ENCODE measurements around the gene ZBTB5.
A peak's percentile ranks its signal among the peaks of the same experiment; 100 is the strongest.
"Not testable (repeated sequence)": the region's sequence is repeated elsewhere in the genome, so short reads cannot be mapped to it uniquely, and the experiment has no call there.

Gene ZBTB5

DNA sequence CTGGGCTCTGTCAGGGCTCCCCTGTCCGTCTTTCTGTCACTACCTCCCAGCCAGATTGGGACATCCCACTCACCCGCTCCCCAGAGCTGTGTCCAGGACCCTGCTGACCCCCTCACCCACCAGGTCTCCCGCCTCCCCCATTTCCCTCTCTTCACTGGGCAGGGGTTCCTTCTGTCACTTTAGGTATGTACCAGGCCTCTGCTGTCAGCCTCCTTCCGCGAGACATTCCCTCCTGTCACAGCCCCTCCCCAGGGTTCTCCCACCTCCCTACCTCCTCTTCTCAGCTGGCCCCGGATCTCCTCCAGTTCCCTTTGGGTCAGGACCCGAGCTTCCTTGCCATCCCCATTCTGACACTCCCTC lies 21.0 kb upstream of the ZBTB5 start:
- no peak for DNase-seq

DNA sequence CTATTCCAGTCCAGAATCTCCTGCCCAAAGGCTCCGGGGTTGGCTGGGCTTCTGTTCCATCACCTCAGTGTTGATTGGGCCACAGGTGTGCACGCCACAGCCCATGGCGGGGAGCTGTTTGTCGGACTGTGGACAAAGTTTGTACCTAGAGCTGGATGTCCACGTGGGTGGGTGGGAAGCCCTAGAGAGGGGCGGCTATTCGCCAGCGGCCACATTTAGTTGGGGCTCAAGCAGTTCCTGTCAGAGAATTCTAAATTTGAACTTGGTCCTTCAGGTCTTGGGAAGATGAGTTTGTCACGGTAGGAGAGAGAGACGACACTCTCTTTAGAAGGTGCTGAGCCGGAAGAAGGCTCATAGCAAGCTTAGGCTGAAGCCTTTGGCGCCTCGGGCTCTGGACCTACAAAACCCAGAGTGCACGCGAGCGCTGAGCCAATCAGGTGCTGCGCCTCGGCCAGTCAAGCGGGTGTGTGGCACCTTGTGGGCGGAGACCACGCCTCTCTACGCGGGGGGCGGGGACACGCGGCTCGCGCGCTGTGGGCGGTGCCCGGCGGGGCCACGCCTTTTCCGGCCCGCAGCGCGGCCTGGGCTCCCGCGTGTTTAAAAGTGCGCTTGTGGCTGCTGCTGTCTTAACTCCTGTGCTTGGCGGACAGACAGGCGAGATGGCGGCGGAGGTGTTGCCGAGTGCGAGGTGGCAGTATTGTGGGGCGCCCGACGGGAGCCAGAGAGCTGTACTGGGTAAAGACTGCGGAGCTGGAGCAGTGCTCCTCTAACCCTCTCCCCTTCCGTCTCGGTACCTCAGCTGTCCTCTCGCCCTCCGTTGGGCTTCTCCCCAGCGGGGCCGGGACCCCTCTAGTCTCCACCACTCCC lies 20.4 kb upstream of the ZBTB5 start, which contains the start of gene POLR1E:
POLR1E (plus strand) TSS at position 560 of the 867 bp plus-strand sequence; CDS start at position 660, 100 bp downstream.
- peak; percentile 97 for DNase-seq

DNA sequence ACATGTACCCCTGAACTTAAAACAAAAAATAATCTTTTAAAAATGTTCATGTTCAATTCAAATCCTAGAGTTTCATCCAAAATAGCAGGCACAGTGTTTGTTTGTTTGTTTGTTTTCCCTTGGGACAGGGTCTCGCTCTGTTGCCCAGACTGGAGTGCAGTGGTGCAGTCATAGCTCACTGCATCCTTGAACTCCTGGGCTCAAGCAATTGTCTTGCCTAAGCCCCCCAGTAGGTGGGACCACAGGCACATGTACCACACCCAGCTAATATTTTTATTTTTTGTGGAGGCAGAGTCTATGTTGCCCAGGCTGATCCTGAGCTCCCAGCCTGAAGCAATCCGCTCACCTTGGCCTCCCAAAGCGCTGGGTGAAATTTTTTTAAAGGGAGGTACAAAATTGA lies 15.5 kb upstream of the ZBTB5 start:
- DNase-seq = no peak

DNA sequence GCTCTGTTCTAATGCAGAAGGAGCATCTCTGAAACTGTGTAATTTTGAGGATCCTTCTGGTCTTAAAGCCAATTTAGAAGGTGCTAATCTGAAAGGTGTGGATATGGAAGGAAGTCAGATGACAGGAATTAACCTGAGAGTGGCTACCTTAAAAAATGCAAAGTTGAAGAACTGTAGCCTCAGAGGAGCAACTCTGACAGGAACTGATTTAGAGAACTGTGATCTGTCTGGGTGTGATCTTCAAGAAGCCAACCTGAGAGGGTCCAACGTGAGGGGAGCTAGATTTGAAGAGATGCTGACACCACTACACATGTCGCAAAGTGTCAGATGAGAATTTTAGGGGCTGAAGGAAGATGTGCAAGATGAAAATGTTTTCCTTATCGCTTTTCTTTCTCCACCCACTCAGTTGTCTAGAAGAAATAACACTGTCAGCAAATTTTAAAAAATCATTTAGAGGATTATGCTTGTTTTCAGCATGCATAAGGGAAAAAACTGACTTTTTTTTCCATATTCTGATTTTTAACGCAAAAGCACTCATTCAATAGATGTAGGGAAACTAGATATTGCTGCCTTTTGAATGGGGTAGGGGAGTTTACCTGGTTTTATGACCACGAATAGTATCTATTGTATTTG lies 12.9 kb upstream of the ZBTB5 start:
- not testable (repeated sequence) for DNase-seq

DNA sequence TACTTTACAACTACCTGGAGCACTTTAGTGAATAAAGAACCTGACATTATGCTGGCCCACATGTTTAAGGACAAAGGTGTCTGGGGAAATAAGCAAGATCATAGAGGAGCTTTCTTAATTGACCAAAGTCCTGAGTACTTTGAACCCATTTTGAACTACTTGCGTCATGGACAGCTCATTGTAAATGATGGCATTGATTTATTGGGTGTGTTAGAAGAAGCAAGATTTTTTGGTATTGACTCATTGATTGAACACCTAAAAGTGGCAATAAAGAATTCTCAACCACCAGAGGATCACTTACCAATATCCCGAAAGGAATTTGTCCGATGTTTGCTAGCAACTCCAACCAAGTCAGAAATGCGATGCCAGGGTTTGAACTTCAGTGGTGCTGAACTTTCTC lies 12.2 kb upstream of the ZBTB5 start:
- not testable (repeated sequence) for DNase-seq

DNA sequence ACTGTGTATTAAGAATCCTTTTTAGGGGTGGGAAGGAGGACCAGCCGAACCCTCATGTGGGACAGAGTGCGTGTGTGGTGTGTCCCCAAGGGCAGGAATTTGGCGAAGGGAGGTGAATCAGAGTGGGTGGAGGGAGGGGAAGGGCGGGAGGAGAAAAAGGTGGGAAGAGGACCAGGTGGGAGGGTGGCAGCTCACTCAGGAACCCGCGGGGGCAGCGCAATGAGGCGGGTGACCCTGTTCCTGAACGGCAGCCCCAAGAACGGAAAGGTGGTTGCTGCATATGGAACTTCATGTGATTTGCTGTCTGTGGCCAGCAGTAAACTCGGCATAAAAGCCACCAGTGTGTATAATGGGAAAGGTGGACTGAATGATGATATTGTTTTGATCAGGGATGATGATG lies 11.7 kb upstream of the ZBTB5 start:
- DNase-seq = no peak

DNA sequence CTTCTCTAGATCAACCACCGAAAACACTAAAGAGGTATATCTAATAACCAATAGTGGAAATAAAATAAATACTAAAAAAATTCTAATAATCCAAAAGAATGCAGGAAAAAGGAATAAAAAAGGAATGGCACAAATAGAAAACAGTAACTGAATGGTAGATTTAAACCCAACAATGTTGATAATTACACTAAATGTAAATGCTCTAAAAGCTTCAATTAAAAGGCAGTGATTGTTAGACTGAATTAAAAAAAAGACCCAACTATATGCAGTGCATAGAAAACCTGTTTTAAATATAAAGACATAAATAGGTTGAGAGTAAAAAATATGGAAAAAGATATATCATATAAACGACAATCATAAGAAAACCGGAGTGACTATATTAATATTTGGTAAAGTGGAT lies 9.2 kb upstream of the ZBTB5 start:
- DNase-seq = no peak

DNA sequence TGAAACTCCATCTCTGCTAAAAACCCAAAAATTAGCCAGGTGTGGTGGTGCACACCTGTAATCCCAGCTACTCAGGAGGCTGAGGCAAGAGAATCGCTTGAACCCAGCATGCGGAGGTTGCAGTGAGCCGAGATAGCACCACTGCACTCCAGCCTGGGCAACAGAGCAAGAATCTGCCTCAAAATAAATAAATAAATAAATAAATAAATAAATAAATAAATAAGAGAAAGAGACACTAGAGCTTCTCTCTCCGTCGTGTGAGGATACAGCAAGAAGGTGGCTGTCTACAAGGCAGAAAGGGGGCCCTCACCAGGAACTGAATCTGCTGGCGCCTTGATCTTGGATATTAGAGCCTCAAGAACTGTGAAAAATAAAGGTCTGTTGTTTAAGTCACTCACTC lies 8.7 kb upstream of the ZBTB5 start:
- DNase-seq = not testable (repeated sequence)

DNA sequence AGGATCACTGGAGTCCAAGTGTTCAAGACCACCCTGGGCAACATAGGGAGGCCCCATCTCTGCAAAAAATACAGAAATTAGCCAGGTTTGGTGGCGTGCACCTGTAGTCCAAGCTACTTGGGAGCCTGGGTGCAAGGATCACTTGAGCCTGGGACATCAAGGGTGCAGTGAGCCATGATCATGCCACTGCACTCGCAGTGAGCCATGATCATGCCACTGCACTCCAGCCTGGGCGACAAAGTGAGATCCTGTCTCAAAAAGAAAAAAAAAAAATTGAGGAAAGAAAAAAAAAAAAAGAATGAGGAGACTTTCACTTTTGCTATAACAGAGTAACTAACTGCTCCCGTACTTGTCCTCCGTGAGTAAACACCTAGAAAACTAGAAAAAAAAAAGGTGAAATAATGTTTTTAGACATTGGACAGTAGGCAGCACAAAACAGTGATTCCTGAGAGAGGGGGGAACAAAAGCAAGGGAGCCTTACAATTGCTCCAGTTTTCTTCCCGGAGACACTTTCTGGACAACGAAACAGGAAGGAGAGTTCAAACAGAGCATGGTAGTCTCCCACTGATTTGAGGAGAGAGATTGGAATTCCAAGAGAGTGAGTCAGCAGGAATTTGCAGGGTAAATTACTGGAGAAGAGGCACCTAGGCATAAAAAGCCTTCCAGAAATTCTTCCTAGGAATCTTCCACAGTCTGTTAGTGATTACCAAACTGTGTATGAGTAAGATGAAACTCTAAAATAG lies 6.9 kb upstream of the ZBTB5 start:
- peak; percentile 17 for DNase-seq

DNA sequence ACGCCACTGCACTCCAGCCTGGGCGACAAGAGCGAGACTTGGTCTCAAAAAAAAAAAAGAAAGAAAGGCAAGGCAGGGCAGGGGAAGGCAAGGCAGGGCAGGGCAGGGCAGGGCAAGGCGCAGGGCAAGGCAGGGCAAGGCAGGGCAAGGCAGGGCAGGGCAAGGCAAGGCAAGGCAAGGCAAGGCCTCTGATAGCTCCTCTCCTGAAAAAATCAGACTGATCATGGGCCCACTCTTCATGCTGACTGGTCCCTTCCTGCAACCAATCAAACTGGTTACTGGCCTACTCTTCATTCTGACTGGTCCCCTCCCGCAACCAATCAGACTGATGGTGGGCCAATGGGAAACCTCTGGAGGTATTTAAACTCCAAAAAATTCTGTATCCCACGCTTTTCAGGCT lies 3.4 kb upstream of the ZBTB5 start:
- no peak for DNase-seq

DNA sequence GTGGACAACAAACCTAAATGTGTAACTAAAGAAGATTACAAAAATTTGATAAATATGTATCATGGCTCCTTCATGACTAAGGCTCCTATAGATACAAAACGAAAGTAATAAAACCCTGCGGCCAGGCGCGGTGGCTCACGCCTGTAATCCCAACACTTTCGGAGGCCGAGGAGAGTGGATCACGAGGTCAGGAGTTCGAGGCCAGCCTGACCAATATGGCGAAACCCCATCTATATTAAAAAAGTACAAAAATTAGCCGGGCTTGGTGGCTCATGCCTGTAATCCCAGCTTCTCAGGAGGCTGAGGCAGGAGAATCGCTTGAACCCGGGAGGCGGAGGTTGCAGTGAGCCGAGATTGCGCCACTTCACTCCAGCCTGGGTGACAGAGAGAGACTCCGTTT lies 2.3 kb upstream of the ZBTB5 start:
- DNase-seq = not testable (repeated sequence)

DNA sequence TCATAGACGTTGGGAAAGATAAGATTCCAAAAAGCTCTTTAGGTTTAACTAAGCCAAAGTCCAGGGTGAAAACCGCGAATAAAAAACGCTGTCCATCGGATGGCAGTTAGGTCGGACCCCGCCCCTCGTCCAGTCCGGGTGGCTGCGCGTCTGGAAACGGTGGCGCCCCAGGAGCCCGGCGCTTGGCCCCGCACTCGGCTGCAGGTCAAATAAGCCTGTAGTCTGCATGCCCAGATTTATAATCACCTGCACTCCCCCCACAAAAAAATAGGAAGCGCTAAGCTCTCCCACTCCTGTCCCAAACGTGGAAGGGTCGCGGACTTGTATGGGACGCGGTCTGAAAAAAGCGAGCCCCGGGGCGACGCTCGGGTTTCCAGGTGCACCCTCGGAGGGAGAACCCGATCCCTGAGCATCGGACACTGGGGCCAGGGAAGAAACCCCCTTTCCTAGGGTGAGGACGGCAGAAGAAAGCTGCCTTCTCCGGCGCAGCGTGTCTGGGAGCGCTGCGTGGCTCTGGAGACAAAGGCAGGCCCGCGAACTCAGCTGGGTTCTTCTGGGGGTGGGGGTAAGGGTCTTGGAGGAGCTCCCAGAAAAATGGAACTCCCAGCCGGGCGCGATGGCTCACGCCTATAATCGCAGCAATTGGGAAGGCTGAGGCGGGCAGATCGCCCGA lies 923 bp upstream of the ZBTB5 start:
- peak; percentile 38 for DNase-seq

DNA sequence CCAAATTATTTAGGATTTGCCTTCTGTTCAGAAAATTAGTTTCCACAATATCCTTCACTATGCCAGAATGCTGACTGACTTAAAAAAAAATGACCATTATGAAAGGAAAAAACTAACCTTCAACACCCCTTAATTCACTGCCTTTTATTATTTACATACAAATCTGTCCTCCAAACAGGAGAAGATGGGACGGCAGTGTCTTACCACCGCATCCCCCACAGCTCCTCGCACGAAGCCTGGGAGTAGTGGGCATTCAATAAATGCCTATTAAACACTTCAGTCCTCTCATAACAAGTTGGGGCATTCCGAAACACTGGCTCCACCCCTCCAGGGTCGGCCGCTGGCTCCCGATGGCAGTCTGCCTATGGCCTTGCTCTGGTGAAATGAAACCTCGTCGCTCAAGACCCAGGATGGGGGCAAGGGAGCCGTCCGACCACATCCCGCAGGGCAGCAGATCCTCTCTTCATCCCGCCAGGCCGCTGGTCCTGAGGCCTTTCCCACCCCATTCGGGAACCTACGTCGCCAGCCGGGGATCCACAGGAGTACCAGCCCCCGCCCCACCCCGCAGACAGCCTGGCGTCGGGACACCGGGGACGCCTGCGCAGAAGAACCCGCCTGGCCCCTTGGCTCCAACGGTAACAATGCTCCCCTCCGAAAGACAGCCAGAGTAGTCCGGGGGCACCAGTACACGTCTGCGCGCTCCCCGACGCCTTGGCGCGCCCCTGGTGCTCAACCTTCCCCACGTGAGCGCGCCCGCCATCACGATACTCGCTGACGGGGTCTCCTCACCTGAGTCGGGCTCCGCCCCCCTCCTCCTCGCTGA lies 613 bp downstream of the ZBTB5 start:
- peak; percentile 76 for DNase-seq

DNA sequence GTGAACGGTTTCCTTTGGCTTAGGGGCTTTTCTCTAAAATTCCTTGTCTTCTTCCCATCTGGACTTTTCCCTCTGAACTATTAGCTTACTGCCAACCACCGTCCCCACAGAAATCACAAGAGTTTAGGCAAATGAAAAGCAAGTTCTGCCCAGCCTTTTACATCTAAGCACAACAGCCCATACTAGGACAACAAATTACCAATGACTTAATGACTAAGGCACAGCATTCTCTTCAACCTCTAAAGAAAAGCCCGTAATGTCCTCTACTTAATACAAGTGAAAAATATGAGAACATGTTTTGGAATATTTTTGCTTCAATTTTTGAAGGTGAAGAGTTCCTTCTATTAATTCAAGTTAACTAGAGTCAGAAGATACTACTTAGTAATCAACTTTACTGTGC lies 1.2 kb downstream of the ZBTB5 start:
- no peak for DNase-seq

DNA sequence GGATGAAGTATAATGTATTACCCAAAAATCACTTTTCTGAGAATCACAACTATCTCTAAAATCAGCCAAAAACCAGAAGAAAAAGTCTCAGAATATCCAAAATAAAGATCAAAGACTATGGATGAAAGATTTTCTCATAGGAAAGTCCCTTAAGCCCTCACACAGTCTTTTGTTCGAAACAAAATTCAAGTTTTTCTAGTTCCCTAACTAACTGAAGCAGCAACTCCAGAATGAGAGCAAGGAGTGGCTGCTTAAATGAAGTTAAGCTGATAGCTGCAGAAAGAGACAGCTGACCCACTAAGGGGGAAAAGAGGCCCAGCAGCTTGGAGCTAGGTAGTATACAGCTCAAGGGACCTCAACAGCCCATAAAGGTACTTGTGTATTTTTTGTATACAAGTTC lies 8.4 kb downstream of the ZBTB5 start:
- no peak for DNase-seq

DNA sequence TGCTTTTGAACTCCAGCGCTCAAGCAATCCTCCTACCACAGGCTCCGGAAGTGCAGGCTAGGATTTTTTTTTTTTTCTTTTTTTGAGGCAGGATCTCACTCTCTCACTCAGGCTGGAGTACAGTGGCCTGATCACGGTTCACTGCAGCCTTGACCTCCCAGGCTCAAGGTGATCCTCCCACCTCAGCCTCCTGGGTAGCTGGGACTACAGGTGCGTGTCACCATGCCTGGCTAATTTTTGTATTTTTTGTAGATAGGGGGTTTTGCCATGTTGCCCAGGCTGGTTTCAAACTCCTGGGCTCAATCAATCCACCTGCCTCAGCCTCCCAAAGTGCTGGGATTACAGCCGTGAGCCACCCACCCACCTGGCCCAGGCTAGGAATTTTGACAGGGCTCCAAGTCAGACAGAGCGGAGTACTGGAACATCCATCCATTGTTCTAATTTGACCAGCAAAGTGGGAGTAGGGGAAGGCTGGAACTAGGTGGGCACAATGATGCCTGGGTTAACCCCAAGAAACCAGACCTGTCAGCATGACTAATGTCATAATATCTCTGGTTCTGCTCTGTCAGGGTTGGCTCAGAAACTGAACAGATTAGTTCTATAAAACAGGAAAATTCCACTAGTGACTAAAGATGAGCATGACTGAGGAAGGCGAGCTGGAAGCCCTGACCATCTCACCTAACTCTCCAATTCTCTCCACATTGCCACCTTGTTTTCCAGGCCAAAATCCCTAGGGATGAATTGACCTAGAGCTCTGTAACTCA lies 9.2 kb downstream of the ZBTB5 start:
- DNase-seq = no peak

DNA sequence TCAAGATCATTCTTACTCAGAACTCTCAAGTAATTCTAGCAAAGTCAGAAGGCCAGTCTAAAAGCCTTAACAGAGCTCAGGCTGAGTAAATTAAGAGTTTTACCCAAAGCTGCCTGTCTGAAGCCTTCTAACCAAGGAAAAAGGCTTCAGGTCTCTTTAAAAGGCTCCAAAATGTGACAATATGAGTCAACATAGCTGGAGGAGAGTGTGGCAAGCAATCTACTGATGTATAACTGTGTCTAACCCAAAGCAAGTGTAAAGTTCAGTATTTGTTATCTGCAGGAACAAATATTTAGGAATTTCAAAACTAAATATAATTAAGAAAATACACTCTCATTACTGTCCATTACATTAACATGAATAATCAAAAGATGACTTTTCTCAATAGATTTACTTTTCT lies 11.0 kb downstream of the ZBTB5 start:
- no peak for DNase-seq

DNA sequence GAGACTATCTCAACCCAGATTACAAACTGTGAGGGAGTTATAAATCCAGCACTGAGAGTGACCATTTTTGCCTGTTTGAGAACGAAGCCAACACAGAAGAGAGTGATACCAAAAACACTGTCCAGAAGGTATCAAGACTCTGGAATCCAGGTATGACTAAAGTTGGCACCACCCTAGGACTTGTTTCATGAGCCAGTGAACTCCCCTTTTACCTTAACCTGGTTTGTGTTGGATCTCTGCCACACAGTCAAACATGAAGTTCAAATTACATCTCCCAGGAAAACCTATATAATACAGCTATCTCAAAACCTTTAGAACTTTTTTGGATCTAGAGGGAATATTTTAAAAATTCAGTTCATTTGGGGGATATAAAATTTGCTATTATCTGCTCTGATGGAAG lies 11.4 kb downstream of the ZBTB5 start:
- no peak for DNase-seq

DNA sequence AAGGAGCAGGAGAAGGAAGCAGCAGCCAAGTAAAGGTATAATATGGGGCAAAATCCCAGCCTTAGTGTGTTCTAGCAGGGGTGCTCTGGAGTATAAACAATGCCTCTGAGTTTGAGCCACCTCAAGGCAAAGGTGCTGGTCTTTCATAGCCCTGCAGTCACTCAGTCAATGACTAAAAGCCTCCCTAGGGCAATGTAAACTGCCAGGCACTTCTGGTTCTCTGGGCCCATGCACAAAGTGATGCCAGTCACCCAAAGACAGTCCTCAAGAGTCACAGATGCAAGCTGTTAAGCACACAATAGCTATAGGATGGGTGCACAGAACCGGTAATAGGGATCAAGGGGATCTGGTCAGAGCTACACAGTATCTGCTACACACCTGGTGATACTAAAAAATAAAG lies 12.6 kb downstream of the ZBTB5 start:
- DNase-seq = no peak

DNA sequence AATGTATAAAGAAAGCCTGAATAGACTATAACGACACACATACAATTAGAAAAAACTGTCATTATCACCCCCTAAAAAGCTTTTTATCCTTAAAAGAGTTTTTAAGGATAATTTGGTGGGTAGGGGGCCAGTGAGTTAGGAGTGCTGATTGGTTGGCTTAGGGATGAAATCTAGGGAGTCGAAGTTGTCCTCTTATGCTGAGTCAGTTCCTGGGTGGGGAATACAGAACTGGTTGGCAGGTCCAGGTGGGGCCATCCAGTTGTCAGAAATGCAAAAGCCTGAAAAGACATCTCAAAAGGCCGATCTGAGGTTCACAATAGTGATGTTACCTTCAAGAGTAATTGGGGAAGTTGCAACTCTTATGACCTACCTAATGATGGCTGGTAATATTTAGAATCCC lies 13.6 kb downstream of the ZBTB5 start:
- DNase-seq = no peak

DNA sequence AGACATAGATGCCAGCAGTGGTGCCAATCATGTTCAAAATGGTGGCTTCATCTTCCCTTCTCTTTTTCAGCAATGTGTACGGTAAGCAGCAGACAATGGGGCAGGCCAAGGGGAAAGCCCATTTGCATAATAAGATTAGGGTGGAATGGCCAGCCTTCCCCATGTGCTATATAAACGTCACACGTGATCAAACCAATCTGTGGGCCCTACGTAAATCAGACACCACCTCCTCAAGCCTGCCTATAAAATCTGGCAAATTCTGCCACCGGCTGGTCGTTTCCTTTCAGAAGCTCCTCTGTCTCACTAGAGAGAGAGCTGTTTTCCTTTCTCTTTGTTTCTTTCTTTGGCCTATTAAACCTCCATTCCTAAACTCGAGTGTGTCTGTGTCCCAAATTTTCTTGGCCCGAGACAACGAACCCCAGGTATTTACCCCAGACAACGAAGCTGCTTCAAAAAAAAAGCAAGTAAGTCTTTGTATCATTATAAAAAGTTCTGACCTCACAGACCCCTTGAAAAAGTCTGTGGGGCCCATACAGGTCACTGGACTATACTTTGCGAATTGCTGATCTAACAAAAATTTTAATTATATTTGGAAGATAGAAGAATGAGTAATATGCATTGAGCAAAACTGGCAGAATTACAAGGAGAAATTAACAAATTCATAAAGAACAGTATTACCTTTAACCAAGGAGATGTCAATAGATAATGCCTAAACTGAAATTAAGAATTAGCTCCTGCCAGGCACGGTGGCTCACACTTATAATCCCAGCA lies 15.2 kb downstream of the ZBTB5 start:
- DNase-seq = no peak
